Ovary (tissue), 9 donors: Measurements from ENCODE around the gene SRRM1. TPM values are rescaled to one million over a fixed set of nuclear protein-coding genes. Genes with fewer than 3 reads are reported as not detected.
"Not testable (repeated sequence)": the region's sequence is repeated elsewhere in the genome, so short reads cannot be mapped to it uniquely, and the experiment has no call there.

Experiments
- DNase-seq, 5 donors: peaks; one replicate each; pipeline ENCODE4 v3.0.0-alpha.2; 2019 to 2020
- H3K27ac ChIP-seq, 2 donors: fragments of 200-600 bp; one replicate each; pipeline versions ENCODE4 v1.5.1 to v1.8.0; 2019 to 2022
- H3K27me3 ChIP-seq: fragments of 200-600 bp; one replicate; pipeline ENCODE4 v1.8.0; 2022
- H3K36me3 ChIP-seq: fragments of 200-600 bp; sonication (generic); one replicate; pipeline ENCODE4 v1.5.1; 2019
- H3K4me1 ChIP-seq: one replicate; pipeline ENCODE4 v1.8.1; 2013; ENCODE audit warnings: mild to moderate bottlenecking, moderate library complexity; ENCODE audit not compliant: insufficient read depth
- H3K4me3 ChIP-seq: fragments of 200-600 bp; sonication (generic); one replicate; pipeline ENCODE4 v1.5.1; 2017
- H3K9me3 ChIP-seq, 2 donors: fragments of 200-600 bp in 1 of 2; sonication (generic) in 1 of 2; one replicate each; pipeline versions ENCODE4 v1.5.1 to v1.8.1; 2013 to 2019; ENCODE audit warnings: mild to moderate bottlenecking in 1 of 2, moderate library complexity in 1 of 2
- CTCF ChIP-seq, 3 donors: fragments of 450-650 bp in 2 of 3; fragments of 200-600 bp in 1 of 3; IDR thresholded peaks; one replicate each; pipeline versions ENCODE4 v1.5.1 to v1.8.0; 2016 to 2022; ENCODE audit warnings: antibody characterized with exemption in 3 of 3, mild to moderate bottlenecking in 1 of 3
- EP300 ChIP-seq: sonication (generic); formaldehyde crosslinking; IDR thresholded peaks from one replicate; pipeline ENCODE4 v1.6.1; 2017; ENCODE audit warnings: antibody characterized with exemption
- POLR2A ChIP-seq: fragments of 450-650 bp; IDR thresholded peaks from one replicate; pipeline ENCODE4 v1.6.1; 2017; ENCODE audit warnings: antibody characterized with exemption, mild to moderate bottlenecking, moderate library complexity
- WGBS, 3 donors: extraction: QIAGEN DNeasy Blood & Tissue Kit in 1 of 3; methylation state at CpG; one replicate each; pipeline versions ENCODE4 v1.1.5 to v1.1.7; 2013 to 2017; 5-methylcytosine and 5-hydroxymethylcytosine counted together
- intact Hi-C, 4 donors: fragments of 100-400 bp; cut with DNase I; formaldehyde crosslinking; loops; one replicate each; pipeline versions ENCODE4 v1.11.0 to v1.15.1; 2022 to 2023
- polyA plus RNA-seq, 2 donors: library from polyadenylated mRNA; stranded (reverse); fragments of 200-250 nt in 1 of 2; fragments of 350-450 nt in 1 of 2; fragmentation: Illumina TruSeq in 1 of 2; extraction: RNeasy Lipid Tissue Mini Kit (QIAGEN cat#74804) in 1 of 2; gene quantifications; one replicate each; pipeline ENCODE4 v1.2.3, GENCODE V29; 2013 to 2014
- total RNA-seq, 7 donors: library from RNA; depleted of rRNA in 2 of 7; stranded (reverse); fragments of >200 nt in 2 of 7; fragmentation: NEBNext Ultra II Directional in 3 of 7; extraction: Animal tissue kit (Norgen Biotek cat#: 25700) in 3 of 7; gene quantifications; one replicate each; pipeline versions ENCODE4 v1.1.0 to v1.2.4, GENCODE V29; 2016 to 2023
- donor health status: DM: no; HTN: no; CAD: no; lungs with moderate emphysema.
- donor health status: DM: no; HTN: no; CAD: no.
- donor health status: Bipolar disorder and iron deficiency.
- donor health status: DM: yes; HTN: yes; CAD: no.
- donor health status: DM: no; HTN: no; CAD: no.
- donor health status: DM: yes; HTN: yes; CAD: no.

The SRRM1 gene
- total and polyA plus RNA-seq, 9 donors = 74.9 to 154 (median 123) TPM

- 87 to 93% (median 92%) methylated on average over 6 of the region's 6 CpGs for WGBS, 3 donors
- Histone ChIP-seq H3K9me3 (no peaks in the 10 kb centered on the region), H3K27ac (no peak overlapping the region), H3K4me1 (no peaks in the 10 kb centered on the region), H3K27me3 (no peaks in the 10 kb centered on the region), H3K4me3 (no peak overlapping the region), H3K36me3 (no peaks in the 10 kb centered on the region)
- DNase-seq = no peak
- intact Hi-C loops = no loop called here
- TF ChIP-seq POLR2A (no peak), EP300 (no peak), CTCF (IDR thresholded peaks at IDR 0.05) (no peak)
Observed at GRCh38 chr1:24673341-24673740, 30.2 kb downstream of the SRRM1 start.

- H3K36me3 ChIP-seq, H3K27me3 ChIP-seq, H3K4me3 ChIP-seq, H3K9me3 ChIP-seq, DNase-seq, intact Hi-C loops, H3K27ac ChIP-seq, H3K4me1 ChIP-seq: not testable (repeated sequence)
- WGBS, 3 donors = 88 to 94% (median 92%) methylated on average over 3 of the region's 3 CpGs
Observed at GRCh38 chr1:24678421-24678820, 35.3 kb downstream of the SRRM1 start.

- Histone ChIP-seq H3K27ac (no peak overlapping the region), H3K9me3 (no peaks in the 10 kb centered on the region), H3K27me3 (no peaks in the 10 kb centered on the region), H3K4me3 (no peak overlapping the region), H3K36me3 (no peaks in the 10 kb centered on the region), H3K4me1 (no peaks in the 10 kb centered on the region)
- intact Hi-C loops = loop anchor here in 1 of 4 donors (10.0 kb wide), 1 partner anchor 65 kb away; the partner anchor contains the start of gene CLIC4
- no peak for TF ChIP-seq CTCF (IDR thresholded peaks at IDR 0.05)
- TF ChIP-seq POLR2A = no peak
- TF ChIP-seq EP300 = no peak
- 89 to 99% (median 92%) methylated on average over 4 of the region's 4 CpGs for WGBS, 3 donors
- no peak for DNase-seq
Observed at GRCh38 chr1:24679725-24680124, 36.6 kb downstream of the SRRM1 start.

GRCh38 chr1:24683713-24684162 is 40.6 kb downstream of the SRRM1 start:
- no peaks in the 10 kb centered on the region for H3K27me3 ChIP-seq
- DNase-seq = no peak
- intact Hi-C loops = loop anchor here in 1 of 4 donors (10.0 kb wide), 1 partner anchor 61 kb away; the partner anchor contains the start of gene CLIC4
- H3K9me3 ChIP-seq = no peaks in the 10 kb centered on the region
- 8 to 16% (median 10%) methylated on average over 6 of the region's 6 CpGs for WGBS, 3 donors
- no peak overlapping the region for H3K4me3 ChIP-seq
- no peaks in the 10 kb centered on the region for H3K4me1 ChIP-seq
- TF ChIP-seq POLR2A (no peak), EP300 (no peak), CTCF (IDR thresholded peaks at IDR 0.05) (no peak)
- no peak overlapping the region for H3K27ac ChIP-seq
- no peaks in the 10 kb centered on the region for H3K36me3 ChIP-seq

GRCh38 chr1:24688033-24688432 is 44.9 kb downstream of the SRRM1 start:
- H3K27ac ChIP-seq = no peak overlapping the region
- no peaks in the 10 kb centered on the region for H3K36me3 ChIP-seq
- 85 to 92% (median 90%) methylated on average over 2 of the region's 2 CpGs for WGBS, 3 donors
- H3K4me3 ChIP-seq = no peak overlapping the region
- TF ChIP-seq EP300 = no peak
- no peak for TF ChIP-seq POLR2A
- TF ChIP-seq CTCF (IDR thresholded peaks at IDR 0.05) = no peak
- H3K9me3 ChIP-seq = no peaks in the 10 kb centered on the region
- intact Hi-C loops = loop anchor here (2.0 to 10.0 kb wide), 4 partner anchors 57 to 149 kb away; partner anchors contain the start of gene CLIC4 (in 1 of the 4)
- H3K4me1 ChIP-seq = no peaks in the 10 kb centered on the region
- H3K27me3 ChIP-seq = no peaks in the 10 kb centered on the region
- no peak for DNase-seq
